H9 (cell line): ENCODE measurements around the gene PNLDC1. TPM values are rescaled to one million over a fixed set of nuclear protein-coding genes. Genes with fewer than 3 reads are reported as not detected.

Experiments used
- DNase-seq: peaks from one replicate; pipeline ENCODE4 v3.0.0-alpha.2; 2017
- H2AFZ ChIP-seq: one replicate; pipeline ENCODE4 v1.6.1; 2013; ENCODE audit warnings: mild to moderate bottlenecking, low read length, control low read depth, moderate library complexity
- H2AK5ac ChIP-seq: 2 replicates; pipeline ENCODE4 v1.6.1; 2013; ENCODE audit warnings: low read length, control low read depth, mixed read lengths; ENCODE audit not compliant: insufficient read length
- H2BK120ac ChIP-seq: one replicate; pipeline ENCODE4 v1.6.1; 2013; ENCODE audit warnings: low read depth, mild to moderate bottlenecking, low read length, control low read depth, inconsistent platforms; ENCODE audit not compliant: poor library complexity, severe bottlenecking
- H2BK12ac ChIP-seq: 2 replicates; pipeline ENCODE4 v1.6.1; 2013; ENCODE audit warnings: low read length, control low read depth, mixed read lengths, low read depth; ENCODE audit not compliant: insufficient read length
- H2BK15ac ChIP-seq: 2 replicates; pipeline ENCODE4 v1.6.1; 2013; ENCODE audit warnings: low read depth, low read length, control low read depth
- H2BK20ac ChIP-seq: one replicate; pipeline ENCODE4 v1.6.1; 2013; ENCODE audit warnings: low read depth, mild to moderate bottlenecking, low read length, control low read depth, inconsistent platforms; ENCODE audit not compliant: poor library complexity, severe bottlenecking
- H2BK5ac ChIP-seq: 2 replicates; pipeline ENCODE4 v1.6.1; 2013; ENCODE audit warnings: low read length, control low read depth, mixed read lengths; ENCODE audit not compliant: insufficient read length
- H3K14ac ChIP-seq: 2 replicates; pipeline ENCODE4 v1.6.1; 2013; ENCODE audit warnings: low read length, control low read depth; ENCODE audit not compliant: insufficient read depth
- H3K18ac ChIP-seq: 2 replicates; pipeline ENCODE4 v1.6.1; 2013; ENCODE audit warnings: low read depth, mild to moderate bottlenecking, mixed read lengths, low read length, control low read depth; ENCODE audit not compliant: insufficient read length
- H3K23ac ChIP-seq: 2 replicates; pipeline ENCODE4 v1.6.1; 2013; ENCODE audit warnings: low read length, control low read depth, mixed read lengths, low read depth; ENCODE audit not compliant: insufficient read length
- H3K23me2 ChIP-seq: 2 replicates; pipeline ENCODE4 v1.6.1; 2013; ENCODE audit warnings: low read depth, mild to moderate bottlenecking, mixed read lengths, low read length, control low read depth; ENCODE audit not compliant: insufficient read length, poor library complexity, severe bottlenecking
- H3K27ac ChIP-seq: 2 replicates; pipeline ENCODE4 v1.5.1; 2013; ENCODE audit warnings: low read length, control low read depth, mixed read lengths, low read depth; ENCODE audit not compliant: insufficient read length
- H3K27me3 ChIP-seq: 2 replicates; pipeline ENCODE4 v1.6.1; 2013; ENCODE audit warnings: low read length, control low read depth, inconsistent platforms; ENCODE audit not compliant: insufficient read depth
- H3K4ac ChIP-seq: 2 replicates; pipeline ENCODE4 v1.6.1; 2013; ENCODE audit warnings: low read depth, mild to moderate bottlenecking, control low read depth, inconsistent platforms, low read length, moderate library complexity
- H3K4me1 ChIP-seq: 2 replicates; pipeline ENCODE4 v1.6.1; 2013; ENCODE audit warnings: low read length, control low read depth, inconsistent platforms; ENCODE audit not compliant: insufficient read depth
- H3K4me2 ChIP-seq: 2 replicates; pipeline ENCODE4 v1.6.1; 2013; ENCODE audit warnings: low read length, control low read depth, mixed read lengths; ENCODE audit not compliant: insufficient read length, insufficient read depth
- H3K56ac ChIP-seq: 2 replicates; pipeline ENCODE4 v1.6.1; 2013; ENCODE audit warnings: low read depth, mild to moderate bottlenecking, mixed read lengths, low read length, control low read depth; ENCODE audit not compliant: insufficient read length
- H3K79me1 ChIP-seq: 2 replicates; pipeline ENCODE4 v1.6.1; 2013; ENCODE audit warnings: low read depth, mild to moderate bottlenecking, moderate library complexity, low read length, control low read depth, inconsistent platforms; ENCODE audit not compliant: insufficient read depth, poor library complexity, severe bottlenecking
- H3K79me2 ChIP-seq: 2 replicates; pipeline ENCODE4 v1.6.1; 2013; ENCODE audit warnings: low read length, control low read depth, inconsistent platforms; ENCODE audit not compliant: insufficient read depth
- H3K9ac ChIP-seq: 2 replicates; pipeline ENCODE4 v1.6.1; 2013; ENCODE audit warnings: low read length, control low read depth, mixed read lengths; ENCODE audit not compliant: insufficient read length; ENCODE audit errors: extremely low read depth
- H3K9me3 ChIP-seq: one replicate; pipeline ENCODE4 v1.6.1; 2013; ENCODE audit warnings: low read depth, low read length, inconsistent platforms; ENCODE audit not compliant: control insufficient read depth
- H3T11ph ChIP-seq: one replicate; pipeline ENCODE4 v1.6.1; 2013; ENCODE audit warnings: mild to moderate bottlenecking, low read length, control low read depth, inconsistent platforms
- H4K20me1 ChIP-seq: one replicate; pipeline ENCODE4 v1.6.1; 2013; ENCODE audit not compliant: control insufficient read depth, insufficient read length, insufficient read depth
- H4K5ac ChIP-seq: 2 replicates; pipeline ENCODE4 v1.6.1; 2013; ENCODE audit warnings: low read depth, mild to moderate bottlenecking, mixed read lengths, low read length, control low read depth; ENCODE audit not compliant: insufficient read length
- H4K8ac ChIP-seq: replicated peaks from 2 replicates; pipeline ENCODE4 v1.6.1; 2013; ENCODE audit warnings: low read length, control low read depth, mixed read lengths, low read depth; ENCODE audit not compliant: insufficient read length
- H4K91ac ChIP-seq: 2 replicates; pipeline ENCODE4 v1.6.1; 2013; ENCODE audit warnings: low read depth, mild to moderate bottlenecking, moderate library complexity, mixed read lengths, low read length, control low read depth; ENCODE audit not compliant: insufficient read length
- H3K27ac Mint-ChIP-seq, 3 experiments: 2 replicates in 2 of 3; 3 replicates in 1 of 3; pipeline ENCODE4 v1.8.0; 2020 to 2021; ENCODE audit warnings: mixed read lengths in 3 of 3, mild to moderate bottlenecking in 1 of 3, moderate library complexity in 1 of 3
- H3K27me3 Mint-ChIP-seq: 2 replicates; pipeline ENCODE4 v1.8.0; 2021; ENCODE audit warnings: low read depth, mild to moderate bottlenecking, moderate library complexity, mixed read lengths
- H3K36me3 Mint-ChIP-seq, 3 experiments: 2 replicates in 2 of 3; 3 replicates in 1 of 3; pipeline ENCODE4 v1.8.0; 2020 to 2021; ENCODE audit warnings: low read depth in 3 of 3, mixed read lengths in 3 of 3; ENCODE audit not compliant: insufficient read depth in 1 of 3
- H3K4me1 Mint-ChIP-seq, 2 experiments: 2 replicates each; pipeline ENCODE4 v1.8.0; 2020; ENCODE audit warnings: mixed read lengths in 2 of 2
- H3K4me3 Mint-ChIP-seq, 2 experiments: 2 replicates in 1 of 2; 3 replicates in 1 of 2; pipeline ENCODE4 v1.8.0; 2020 to 2021; ENCODE audit warnings: mild to moderate bottlenecking in 2 of 2, mixed read lengths in 2 of 2, moderate library complexity in 1 of 2
- H3K9me3 Mint-ChIP-seq, 2 experiments: 2 replicates in 1 of 2; 3 replicates in 1 of 2; pipeline ENCODE4 v1.8.0; 2020; ENCODE audit warnings: mild to moderate bottlenecking in 2 of 2, mixed read lengths in 2 of 2, moderate library complexity in 1 of 2
- WGBS: extraction: QIAGEN DNeasy Blood & Tissue Kit; methylation state at CpG from one replicate; pipeline ENCODE4 v1.1.7; 2013; ENCODE audit warnings: missing lambda C conversion rate, low lambda C conversion rate, mixed read lengths; ENCODE audit not compliant: insufficient read length; ENCODE audit errors: extremely low coverage; 5-methylcytosine and 5-hydroxymethylcytosine counted together
- total RNA-seq: library from RNA; stranded (reverse); gene quantifications from 2 replicates; pipeline ENCODE4 v1.2.1, GENCODE V29; 2021
- TF ChIP-seq, protein P1 (sequence below): fragments of 200-600 bp; sonication (generic); conservative IDR thresholded peaks from 3 replicates; pipeline ENCODE4 v1.8.0; 2021; ENCODE audit warnings: antibody characterized with exemption, mild to moderate bottlenecking

PNLDC1 gene
- total RNA-seq, 1 experiment from 2014 or later = not detected

DNA sequence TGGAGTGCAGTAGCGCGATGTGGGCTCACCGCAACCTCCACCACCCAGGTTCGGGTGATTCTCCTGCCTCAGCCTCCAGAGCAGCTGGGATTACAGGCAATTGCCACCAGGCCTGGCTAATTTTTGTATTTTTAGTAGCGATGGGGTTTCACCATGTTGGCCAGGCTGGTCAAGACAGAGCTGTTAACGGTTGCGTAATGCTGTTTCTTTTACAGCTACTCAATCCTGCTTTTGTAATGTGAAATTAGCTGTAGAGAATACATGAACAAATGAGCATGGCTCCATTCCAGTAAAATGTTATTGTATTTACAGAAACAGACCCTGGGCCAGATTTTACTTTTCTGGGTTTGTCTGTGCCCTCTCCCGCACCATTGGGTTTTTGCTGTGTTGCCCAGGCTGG is 1.9 kb downstream of the PNLDC1 start:
- no peak overlapping the region for H3K4ac ChIP-seq
- no peak overlapping the region for H4K91ac ChIP-seq
- no peak overlapping the region for H3K23ac ChIP-seq
- H2BK20ac ChIP-seq = no peak overlapping the region
- H4K8ac ChIP-seq = no peak overlapping the region
- H2BK120ac ChIP-seq = no peak overlapping the region
- no CpG with 5 or more reads among the region's 8 CpGs for WGBS
- Mint-ChIP-seq H3K27me3 (no peaks in the 10 kb centered on the region), H3K4me3 (no peak overlapping the region), H3K4me1 (peaks cover 4 to 12% of the 10 kb centered on the region in 2 experiments; a peak in 2 of 4 replicates), H3K9me3 (no peaks in the 10 kb centered on the region), H3K27ac (no peak overlapping the region), H3K36me3 (peaks cover 4 to 27% (median 18%) of the 10 kb centered on the region in 3 experiments; a peak in 6 of 7 replicates)
- H3T11ph ChIP-seq = no peak overlapping the region
- no peaks in the 10 kb centered on the region for H3K27me3 ChIP-seq
- no peak overlapping the region for H3K14ac ChIP-seq
- no peak for DNase-seq
- H3K4me1 ChIP-seq = no peaks in the 10 kb centered on the region; the same call in 1 of the 2 replicates
- no peaks in the 10 kb centered on the region for H4K20me1 ChIP-seq
- H3K9me3 ChIP-seq = no peaks in the 10 kb centered on the region
- no peak overlapping the region for H3K27ac ChIP-seq
- H2AK5ac ChIP-seq = no peak overlapping the region
- no peak overlapping the region for H2AFZ ChIP-seq
- no peak overlapping the region for H2BK5ac ChIP-seq
- no peak overlapping the region for H2BK15ac ChIP-seq
- H3K79me2 ChIP-seq = no peaks in the 10 kb centered on the region
- TF ChIP-seq, protein P1, sequence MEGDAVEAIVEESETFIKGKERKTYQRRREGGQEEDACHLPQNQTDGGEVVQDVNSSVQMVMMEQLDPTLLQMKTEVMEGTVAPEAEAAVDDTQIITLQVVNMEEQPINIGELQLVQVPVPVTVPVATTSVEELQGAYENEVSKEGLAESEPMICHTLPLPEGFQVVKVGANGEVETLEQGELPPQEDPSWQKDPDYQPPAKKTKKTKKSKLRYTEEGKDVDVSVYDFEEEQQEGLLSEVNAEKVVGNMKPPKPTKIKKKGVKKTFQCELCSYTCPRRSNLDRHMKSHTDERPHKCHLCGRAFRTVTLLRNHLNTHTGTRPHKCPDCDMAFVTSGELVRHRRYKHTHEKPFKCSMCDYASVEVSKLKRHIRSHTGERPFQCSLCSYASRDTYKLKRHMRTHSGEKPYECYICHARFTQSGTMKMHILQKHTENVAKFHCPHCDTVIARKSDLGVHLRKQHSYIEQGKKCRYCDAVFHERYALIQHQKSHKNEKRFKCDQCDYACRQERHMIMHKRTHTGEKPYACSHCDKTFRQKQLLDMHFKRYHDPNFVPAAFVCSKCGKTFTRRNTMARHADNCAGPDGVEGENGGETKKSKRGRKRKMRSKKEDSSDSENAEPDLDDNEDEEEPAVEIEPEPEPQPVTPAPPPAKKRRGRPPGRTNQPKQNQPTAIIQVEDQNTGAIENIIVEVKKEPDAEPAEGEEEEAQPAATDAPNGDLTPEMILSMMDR = no peak
- no peak overlapping the region for H3K9ac ChIP-seq
- H3K18ac ChIP-seq = no peak overlapping the region
- no peak overlapping the region for H3K4me2 ChIP-seq
- H4K5ac ChIP-seq = no peak overlapping the region
- no peaks in the 10 kb centered on the region for H3K79me1 ChIP-seq
- H3K56ac ChIP-seq = no peak overlapping the region
- no peaks in the 10 kb centered on the region for H3K23me2 ChIP-seq
- no peak overlapping the region for H2BK12ac ChIP-seq
